HepG2 (cell line): ENCODE data around the gene GRM5. TPM values are rescaled to one million over a fixed set of nuclear protein-coding genes. Genes with fewer than 3 reads are reported as not detected.
A peak's percentile ranks its signal among the peaks of the same experiment; 100 is the strongest.
"Not testable (repeated sequence)": the region's sequence is repeated elsewhere in the genome, so short reads cannot be mapped to it uniquely, and the experiment has no call there.

Experiments used
- ATAC-seq: fragments of 200-7000 bp; cut with Tn5 transposase; 3 replicates; pipeline ENCODE4 v1.9.1; 2020; ENCODE audit warnings: mild to moderate bottlenecking, moderate library complexity
- BruUV-seq: library from RNA; stranded (reverse); fragments of 400-500 nt; replicated peaks from 2 replicates; lab custom pipeline; 2021; lab: Mats Ljungman, UMichigan
- CTCF ChIA-PET: fragments of 300-600 bp; formaldehyde crosslinking; extraction: SDS; loops from one replicate; lab custom pipeline; 2021; ENCODE audit warnings: low total read pairs, inconsistent platforms, low intra/inter-chr PET ratio; lab: Yijun Ruan, JAX
- POLR2A ChIA-PET: fragments of 350-600 bp; sonication (Branson Sonifier 250); formaldehyde crosslinking; loops from one replicate; lab custom pipeline; 2020; ENCODE audit warnings: antibody characterized with exemption, inconsistent platforms; lab: Yijun Ruan, JAX
- DNase-seq: peaks from one replicate; pipeline ENCODE4 v3.0.0-alpha.2; 2015; ENCODE audit warnings: low spot score
- FAIRE-seq: peaks from 3 replicates; lab custom pipeline; 2011; peaks lifted over from hg19 to GRCh38; lab: Jason Lieb, UNC
- H2AFZ ChIP-seq: one replicate; pipeline ENCODE4 v1.6.1; 2011; ENCODE audit warnings: low read length, inconsistent platforms
- H3K27ac ChIP-seq: fragments of 300-600 bp; 3 replicates; pipeline ENCODE4 v1.8.0; 2011; ENCODE audit warnings: mixed run types, mild to moderate bottlenecking, mixed read lengths, low read length, inconsistent platforms; ENCODE audit not compliant: insufficient read depth; ENCODE audit errors: extremely low read length
- H3K27me3 ChIP-seq, 2 experiments: fragments of 200-600 bp in 1 of 2; 2 replicates in 1 of 2; 3 replicates in 1 of 2; pipeline versions ENCODE4 v1.6.0 to v1.8.0; 2011; ENCODE audit warnings: low read length in 2 of 2, mild to moderate bottlenecking in 2 of 2, moderate library complexity in 2 of 2, inconsistent platforms in 1 of 2; ENCODE audit not compliant: insufficient read depth in 2 of 2, control insufficient read depth in 1 of 2
- H3K36me3 ChIP-seq, 2 experiments: fragments of 200-600 bp in 1 of 2; replicated peaks in 1 of 2; 2 replicates in 1 of 2; 3 replicates in 1 of 2; pipeline versions ENCODE4 v1.5.1 to v1.8.0; 2011; ENCODE audit warnings: low read length in 2 of 2, inconsistent platforms in 1 of 2; ENCODE audit not compliant: insufficient read depth in 2 of 2, control insufficient read depth in 1 of 2
- H3K4me1 ChIP-seq: 2 replicates; pipeline ENCODE4 v1.5.1; 2012; ENCODE audit warnings: low read length, inconsistent platforms; ENCODE audit not compliant: insufficient read depth
- H3K4me2 ChIP-seq: 2 replicates; pipeline ENCODE4 v1.6.0; 2011; ENCODE audit warnings: low read depth, low read length, inconsistent platforms
- H3K4me3 ChIP-seq, 3 experiments: fragments of 200-600 bp in 1 of 3; sonication (generic), shearing (Covaris generic) in 1 of 3; replicated peaks in 1 of 3; 2 replicates each; pipeline ENCODE4 v1.5.1; 2011 to 2016; ENCODE audit warnings: low read length in 3 of 3, inconsistent platforms in 2 of 3, low read depth in 2 of 3, mild to moderate bottlenecking in 2 of 3, control low read depth in 1 of 3, mixed read lengths in 1 of 3; ENCODE audit not compliant: insufficient read depth in 1 of 3
- H3K79me2 ChIP-seq: one replicate; pipeline ENCODE4 v1.6.1; 2011; ENCODE audit warnings: low read length, inconsistent platforms; ENCODE audit not compliant: insufficient read depth
- H3K9ac ChIP-seq: 2 replicates; pipeline ENCODE4 v1.6.0; 2011; ENCODE audit warnings: mild to moderate bottlenecking, low read depth, low read length, inconsistent platforms; ENCODE audit not compliant: insufficient read depth
- H3K9me3 ChIP-seq: 2 replicates; pipeline ENCODE4 v1.5.1; 2012; ENCODE audit warnings: mild to moderate bottlenecking, low read length
- H4K20me1 ChIP-seq: 2 replicates; pipeline ENCODE4 v1.6.0; 2011; ENCODE audit warnings: inconsistent platforms, mild to moderate bottlenecking, low read length, moderate library complexity; ENCODE audit not compliant: insufficient read depth
- HNRNPL ChIP-seq: fragments of 200-400 bp; formaldehyde crosslinking; IDR thresholded peaks from 2 replicates; pipeline ENCODE4 v1.6.1; 2017; ENCODE audit warnings: mild to moderate bottlenecking, low read depth, low read length
- MAFK ChIP-seq, 2 experiments: IDR thresholded peaks in 1 of 2; conservative IDR thresholded peaks in 1 of 2; 2 replicates each; pipeline ENCODE4 v1.6.1; 2011; ENCODE audit warnings: improper control_type of control experiment in 2 of 2, low read length in 2 of 2
- ZNF121 ChIP-seq: sonication (generic); formaldehyde crosslinking; IDR thresholded peaks from 2 replicates; pipeline ENCODE4 v1.5.0; 2020; ENCODE audit warnings: mild to moderate bottlenecking, missing genetic modification reagents
- ZNF207 ChIP-seq: fragments of 450-650 bp; IDR thresholded peaks from 2 replicates; pipeline ENCODE4 v1.6.1; 2016; ENCODE audit warnings: antibody characterized with exemption, borderline replicate concordance
- ZNF225 ChIP-seq: sonication (generic); formaldehyde crosslinking; IDR thresholded peaks from 2 replicates; pipeline ENCODE4 v1.4.0; 2020; ENCODE audit warnings: mild to moderate bottlenecking, missing genetic modification reagents
- WGBS: methylation state at CpG from one replicate; pipeline ENCODE4 v1.1.6; 2017; ENCODE audit warnings: low lambda C conversion rate; 5-methylcytosine and 5-hydroxymethylcytosine counted together
- in situ Hi-C: cut with HindIII; loops from 2 replicates; pipeline ENCODE4 v1.10.0; 2017; ENCODE audit warnings: low pct_unique_long_range_greater_than_20kb; ENCODE audit not compliant: extremely low pct_ligation_motif_present
- intact Hi-C: fragments of 100-400 bp; cut with micrococcal nuclease; formaldehyde crosslinking; loops from one replicate; pipeline ENCODE4 v1.10.0; 2022; ENCODE audit not compliant: unreplicated experiment
- polyA plus RNA-seq, 8 experiments: library from polyadenylated mRNA; depleted of rRNA in 3 of 8; stranded (reverse) in 7 of 8; unstranded in 1 of 8; fragments of >200 nt; fragmentation: Illumina TruSeq in 4 of 8; extraction: Trizol in 4 of 8; gene quantifications; 2 replicates each; pipeline versions ENCODE4 v1.2.1 to v1.2.3, GENCODE V29; 2011 to 2016; ENCODE audit warnings: low read depth in 4 of 8, missing spikeins in 1 of 8, mixed read lengths in 1 of 8; ENCODE audit not compliant: insufficient read depth in 1 of 8
- total RNA-seq, 5 experiments: library from RNA; depleted of rRNA; stranded (reverse); fragments of >200 nt; fragmentation: Illumina TruSeq; extraction: Trizol; gene quantifications; 2 replicates each; pipeline ENCODE4 v1.2.3, GENCODE V29; 2016; ENCODE audit warnings: low read depth in 1 of 5
- TF ChIP-seq, protein P1 (sequence below): sonication (generic); formaldehyde crosslinking; IDR thresholded peaks from 2 replicates; pipeline ENCODE4 v1.5.1; 2020; ENCODE audit warnings: mild to moderate bottlenecking, missing genetic modification reagents, borderline replicate concordance

Gene GRM5
- total and polyA plus RNA-seq, 2 of the 13 experiments (the other 11 are each of a cell fraction or from before 2014, with no cell fraction given) = not detected

DNA sequence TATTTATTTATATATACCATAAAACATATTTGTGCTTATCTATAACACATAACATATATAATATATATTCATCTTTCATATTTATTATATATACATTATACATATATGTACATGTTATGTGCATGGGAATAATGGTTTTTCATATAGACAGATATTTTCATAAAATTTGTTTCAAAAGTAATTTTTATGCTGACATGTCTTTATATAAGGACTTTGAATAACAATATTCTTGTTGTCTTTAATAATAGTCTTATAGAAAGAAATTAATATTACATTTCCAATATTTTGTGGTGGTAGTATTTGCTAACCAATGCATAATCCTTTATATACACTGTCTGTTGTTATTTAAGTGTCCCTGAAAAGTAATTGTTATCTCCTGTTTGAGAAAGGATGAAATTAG, 49.6 kb downstream of the GRM5 start:
- CTCF ChIA-PET = no interaction called here
- no peak for DNase-seq
- in situ Hi-C loops (no loop called here), intact Hi-C loops (no loop called here)
- H3K4me1 ChIP-seq = no peaks in the 10 kb centered on the region
- H2AFZ ChIP-seq = no peak overlapping the region
- BruUV-seq = no TSS peak
- no peak overlapping the region for H3K4me2 ChIP-seq
- TF ChIP-seq HNRNPL (no peak), ZNF121 (no peak), ZNF207 (no peak), MAFK (conservative IDR thresholded peaks at IDR 0.05 in 1 of 2, IDR thresholded peaks at IDR 0.05 in 1 of 2; ENCODE audit: low read length in 2 of 2) (peak in 1 of 2 experiments; percentile 52; a peak in 2 of 4 replicates)
- TF ChIP-seq, all 625 proteins: peak for 1
- Histone ChIP-seq H3K36me3 (no peaks in the 10 kb centered on the region), H3K79me2 (no peaks in the 10 kb centered on the region), H3K9ac (no peak overlapping the region), H3K9me3 (no peaks in the 10 kb centered on the region), H3K27ac (no peak overlapping the region), H4K20me1 (no peaks in the 10 kb centered on the region), H3K27me3 (no peaks in the 10 kb centered on the region), H3K4me3 (no peak overlapping the region)
- no peak for ATAC-seq
- POLR2A ChIA-PET = no interaction called here
- no peak for FAIRE-seq

DNA sequence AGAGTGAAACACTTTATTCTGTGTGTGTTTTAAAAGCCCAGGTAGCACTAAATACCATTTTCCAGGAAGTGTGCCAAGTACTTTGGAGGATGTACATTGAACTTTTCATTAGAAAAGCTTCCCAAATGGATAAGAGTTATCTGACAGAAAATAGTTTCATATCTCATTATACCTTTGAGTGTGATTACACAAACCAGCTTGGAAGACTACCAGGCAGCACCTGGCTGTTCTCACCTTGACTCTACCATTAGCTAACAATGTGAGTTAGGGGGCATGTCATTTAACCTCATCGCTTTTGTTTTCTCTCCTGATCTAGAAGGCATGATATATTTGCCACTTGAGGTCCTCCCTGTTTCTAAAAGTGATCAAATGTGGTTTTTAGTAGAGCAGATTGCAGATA, 50.2 kb downstream of the GRM5 start:
- H4K20me1 ChIP-seq = no peaks in the 10 kb centered on the region
- H3K27ac ChIP-seq = no peak overlapping the region
- BruUV-seq = no TSS peak
- H3K9ac ChIP-seq = no peak overlapping the region
- H3K4me1 ChIP-seq = no peaks in the 10 kb centered on the region
- WGBS = 0% methylated on average over 1 of the region's 1 CpG
- no peak overlapping the region for H3K4me2 ChIP-seq
- ChIA-PET CTCF (no interaction called here), POLR2A (no interaction called here)
- no peak overlapping the region for H2AFZ ChIP-seq
- intact Hi-C loops (no loop called here), in situ Hi-C loops (no loop called here)
- H3K4me3 ChIP-seq = no peak overlapping the region
- H3K79me2 ChIP-seq = no peaks in the 10 kb centered on the region
- DNase-seq = no peak
- no peak for FAIRE-seq
- H3K27me3 ChIP-seq = no peaks in the 10 kb centered on the region
- no peaks in the 10 kb centered on the region for H3K9me3 ChIP-seq
- ATAC-seq = no peak
- TF ChIP-seq ZNF225 = no peak
- TF ChIP-seq, protein P1, sequence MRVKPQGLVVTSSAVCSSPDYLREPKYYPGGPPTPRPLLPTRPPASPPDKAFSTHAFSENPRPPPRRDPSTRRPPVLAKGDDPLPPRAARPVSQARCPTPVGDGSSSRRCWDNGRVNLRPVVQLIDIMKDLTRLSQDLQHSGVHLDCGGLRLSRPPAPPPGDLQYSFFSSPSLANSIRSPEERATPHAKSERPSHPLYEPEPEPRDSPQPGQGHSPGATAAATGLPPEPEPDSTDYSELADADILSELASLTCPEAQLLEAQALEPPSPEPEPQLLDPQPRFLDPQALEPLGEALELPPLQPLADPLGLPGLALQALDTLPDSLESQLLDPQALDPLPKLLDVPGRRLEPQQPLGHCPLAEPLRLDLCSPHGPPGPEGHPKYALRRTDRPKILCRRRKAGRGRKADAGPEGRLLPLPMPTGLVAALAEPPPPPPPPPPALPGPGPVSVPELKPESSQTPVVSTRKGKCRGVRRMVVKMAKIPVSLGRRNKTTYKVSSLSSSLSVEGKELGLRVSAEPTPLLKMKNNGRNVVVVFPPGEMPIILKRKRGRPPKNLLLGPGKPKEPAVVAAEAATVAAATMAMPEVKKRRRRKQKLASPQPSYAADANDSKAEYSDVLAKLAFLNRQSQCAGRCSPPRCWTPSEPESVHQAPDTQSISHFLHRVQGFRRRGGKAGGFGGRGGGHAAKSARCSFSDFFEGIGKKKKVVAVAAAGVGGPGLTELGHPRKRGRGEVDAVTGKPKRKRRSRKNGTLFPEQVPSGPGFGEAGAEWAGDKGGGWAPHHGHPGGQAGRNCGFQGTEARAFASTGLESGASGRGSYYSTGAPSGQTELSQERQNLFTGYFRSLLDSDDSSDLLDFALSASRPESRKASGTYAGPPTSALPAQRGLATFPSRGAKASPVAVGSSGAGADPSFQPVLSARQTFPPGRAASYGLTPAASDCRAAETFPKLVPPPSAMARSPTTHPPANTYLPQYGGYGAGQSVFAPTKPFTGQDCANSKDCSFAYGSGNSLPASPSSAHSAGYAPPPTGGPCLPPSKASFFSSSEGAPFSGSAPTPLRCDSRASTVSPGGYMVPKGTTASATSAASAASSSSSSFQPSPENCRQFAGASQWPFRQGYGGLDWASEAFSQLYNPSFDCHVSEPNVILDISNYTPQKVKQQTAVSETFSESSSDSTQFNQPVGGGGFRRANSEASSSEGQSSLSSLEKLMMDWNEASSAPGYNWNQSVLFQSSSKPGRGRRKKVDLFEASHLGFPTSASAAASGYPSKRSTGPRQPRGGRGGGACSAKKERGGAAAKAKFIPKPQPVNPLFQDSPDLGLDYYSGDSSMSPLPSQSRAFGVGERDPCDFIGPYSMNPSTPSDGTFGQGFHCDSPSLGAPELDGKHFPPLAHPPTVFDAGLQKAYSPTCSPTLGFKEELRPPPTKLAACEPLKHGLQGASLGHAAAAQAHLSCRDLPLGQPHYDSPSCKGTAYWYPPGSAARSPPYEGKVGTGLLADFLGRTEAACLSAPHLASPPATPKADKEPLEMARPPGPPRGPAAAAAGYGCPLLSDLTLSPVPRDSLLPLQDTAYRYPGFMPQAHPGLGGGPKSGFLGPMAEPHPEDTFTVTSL (CRISPR knock-in tag) = no peak
- no peaks in the 10 kb centered on the region for H3K36me3 ChIP-seq

DNA sequence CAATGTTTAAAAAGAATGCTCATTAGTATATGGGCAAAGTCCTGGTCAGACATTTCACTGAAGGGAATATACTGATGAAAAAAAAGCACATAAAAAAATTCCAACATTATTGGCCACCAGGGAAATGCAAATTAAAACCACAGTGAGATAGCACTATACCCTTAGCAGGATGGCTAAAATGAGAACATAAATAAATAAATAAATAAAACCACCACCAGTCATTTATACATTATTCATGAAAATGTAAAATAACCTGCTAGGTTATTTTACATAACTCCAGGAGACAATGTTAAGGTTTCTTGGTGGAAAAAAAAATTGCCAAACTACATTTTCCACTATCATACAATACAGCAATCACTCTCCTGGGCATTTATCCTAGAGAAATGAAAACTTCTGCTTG, 64.9 kb downstream of the GRM5 start:
- intact Hi-C loops, BruUV-seq, FAIRE-seq: not testable (repeated sequence)

More for the DNA sequence above, 64.9 kb downstream of the GRM5 start:
- H3K4me1 ChIP-seq, H2AFZ ChIP-seq, DNase-seq, ATAC-seq, H3K4me2 ChIP-seq, H3K36me3 ChIP-seq, in situ Hi-C loops, H3K27ac ChIP-seq, H3K9ac ChIP-seq, H3K4me3 ChIP-seq, H3K79me2 ChIP-seq, POLR2A ChIA-PET, H3K9me3 ChIP-seq, H4K20me1 ChIP-seq, CTCF ChIA-PET, H3K27me3 ChIP-seq: not testable (repeated sequence)
